ENCODE results near the gene EXOC4. TPM values are rescaled to one million over a fixed set of nuclear protein-coding genes. Genes with fewer than 3 reads are reported as not detected.

The EXOC4 gene
- total and polyA plus RNA-seq, 12 donors: 7.5 to 41.7 (median 34.6) TPM

GRCh38 chr7:133754708-133755107, 501.8 kb downstream of the EXOC4 start:
- intact Hi-C loops (cut with DNase I): no loop called here
- H3K4me3 ChIP-seq: no peak overlapping the region
- ATAC-seq (no peak), DNase-seq (no peak)
- TF ChIP-seq CTCF (IDR thresholded peaks at IDR 0.05): no peak
- H3K27ac ChIP-seq: no peak overlapping the region
- H3K27me3 ChIP-seq: no peaks in the 10 kb centered on the region
- H3K9me3 ChIP-seq: no peaks in the 10 kb centered on the region
- no peaks in the 10 kb centered on the region for H3K36me3 ChIP-seq
- H3K4me1 ChIP-seq: no peaks in the 10 kb centered on the region
- WGBS, 2 donors: 95 to 96% methylated on average over 1 of the region's 1 CpG

GRCh38 chr7:133755901-133756300, 503.0 kb downstream of the EXOC4 start:
- no peak for ATAC-seq
- H3K36me3 ChIP-seq: no peaks in the 10 kb centered on the region
- intact Hi-C loops (cut with DNase I): no loop called here
- no peak overlapping the region for H3K4me3 ChIP-seq
- no peak for TF ChIP-seq CTCF (IDR thresholded peaks at IDR 0.05)
- DNase-seq: no peak
- no peak overlapping the region for H3K27ac ChIP-seq
- no peaks in the 10 kb centered on the region for H3K9me3 ChIP-seq
- H3K27me3 ChIP-seq: no peaks in the 10 kb centered on the region
- H3K4me1 ChIP-seq: no peaks in the 10 kb centered on the region

- TF ChIP-seq CTCF (IDR thresholded peaks at IDR 0.05): no peak
- Histone ChIP-seq H3K4me1 (no peaks in the 10 kb centered on the region), H3K27me3 (no peaks in the 10 kb centered on the region), H3K4me3 (no peak overlapping the region), H3K9me3 (no peaks in the 10 kb centered on the region), H3K27ac (no peak overlapping the region), H3K36me3 (no peaks in the 10 kb centered on the region)
- intact Hi-C loops (cut with DNase I): no loop called here
- ATAC-seq: no peak
- WGBS, 2 donors: 95 to 97% methylated on average over 4 of the region's 4 CpGs
- DNase-seq: no peak
Observed at GRCh38 chr7:133761443-133761842, 508.6 kb downstream of the EXOC4 start.

GRCh38 chr7:133763076-133763640, 510.3 kb downstream of the EXOC4 start:
- H3K27me3 ChIP-seq: no peaks in the 10 kb centered on the region
- 75 to 82% methylated on average over 3 of the region's 3 CpGs for WGBS, 2 donors
- ATAC-seq: no peak
- no peak for DNase-seq
- no peak overlapping the region for H3K27ac ChIP-seq
- H3K9me3 ChIP-seq: no peaks in the 10 kb centered on the region
- no peak for TF ChIP-seq CTCF (IDR thresholded peaks at IDR 0.05)
- intact Hi-C loops (cut with DNase I): no loop called here
- no peak overlapping the region for H3K4me3 ChIP-seq
- H3K36me3 ChIP-seq: no peaks in the 10 kb centered on the region
- H3K4me1 ChIP-seq: no peaks in the 10 kb centered on the region

Measured in heart right ventricle (tissue), 16 donors.